ENCODE results near the gene PLAGL1. TPM values are rescaled to one million over a fixed set of nuclear protein-coding genes. Genes with fewer than 3 reads are reported as not detected.
A peak's percentile ranks its signal among the peaks of the same experiment; 100 is the strongest.

Gene PLAGL1
- total and polyA plus RNA-seq, 2 donors (not counting 1 experiment from before 2014, with no cell fraction given): 23.6 to 36.0 TPM

DNA sequence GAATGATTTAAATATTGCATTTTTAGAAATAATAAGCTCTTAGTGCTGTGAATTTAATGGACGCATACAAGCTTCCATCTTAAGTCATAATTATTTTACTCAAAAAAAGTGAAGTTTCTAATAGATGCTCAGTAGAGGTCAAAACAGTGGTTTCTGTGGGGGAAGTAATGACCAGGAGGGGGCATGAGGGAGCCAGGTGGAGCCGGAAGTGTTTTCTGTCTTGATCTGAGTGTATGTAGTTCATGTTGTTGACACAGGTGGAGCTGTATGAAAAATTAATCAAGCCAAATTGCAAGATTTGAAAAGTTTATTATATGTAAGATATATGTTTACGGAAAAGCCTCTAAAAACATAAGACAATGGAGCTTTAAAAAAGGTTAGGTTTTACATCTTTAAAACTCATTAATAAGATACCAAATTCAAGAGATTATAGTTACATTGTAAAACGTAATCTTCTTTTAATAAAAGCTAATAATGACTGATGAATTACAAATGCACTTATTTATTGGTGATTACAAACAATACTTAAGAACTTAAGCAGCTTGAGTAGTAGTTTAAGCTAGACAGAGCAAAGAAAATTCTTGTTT, 68.0 kb downstream of the PLAGL1 start:
- no peak overlapping the region for H3K27ac ChIP-seq (ENCODE audit: low read length in 2 of 2)
- no peaks in the 10 kb centered on the region for H3K36me3 ChIP-seq (replicated peaks in 1 of 2; ENCODE audit: control extremely low read depth in 1 of 2, control insufficient read depth in 1 of 2, extremely low read depth in 1 of 2, insufficient read depth in 2 of 2, low read length in 1 of 2)
- peak; percentile 74 for DNase-seq
- peak; percentile 98 for ATAC-seq (ENCODE audit: low read depth)
- peaks cover 0 to 6% (median 0%) of the 10 kb centered on the region in 3 donors for H3K9me3 ChIP-seq (ENCODE audit: control extremely low read depth in 1 of 3, control insufficient read depth in 2 of 3, insufficient read depth in 1 of 3, low read length in 2 of 3)
- no peak overlapping the region for H3K4me3 ChIP-seq (ENCODE audit: control extremely low read depth in 1 of 5, extremely low read depth in 1 of 5, insufficient read depth in 1 of 5, low read depth in 2 of 5, low read length in 4 of 5)
- Mint-ChIP-seq H3K27ac (no peak overlapping the region), H3K27me3 (no peaks in the 10 kb centered on the region), H3K4me3 (no peak overlapping the region), H3K4me1 (peaks cover 3% of the 10 kb centered on the region), H3K9me3 (ENCODE audit: insufficient read depth) (no peaks in the 10 kb centered on the region)
- WGBS (ENCODE audit: insufficient coverage): 0% methylated on average over 1 of the region's 4 CpGs
- no peaks in the 10 kb centered on the region for H3K4me1 ChIP-seq (ENCODE audit: control insufficient read depth in 2 of 2, insufficient read depth in 2 of 2, low read length in 2 of 2)
- ChIA-PET POLR2A (interaction anchor here (0.6 kb wide), 1 partner anchor 132 kb away, joined by 12 read pairs; no protein-coding TSS in a partner anchor), CTCF (interaction anchor here (0.8 to 9.2 kb wide), 29 partner anchors 9 to 542 kb away, joined by 3 to 108 read pairs (median 5); partner anchors contain the start of genes LTV1 and SF3B5)
- H3K9ac ChIP-seq (ENCODE audit: low read length): no peak overlapping the region
- no peaks in the 10 kb centered on the region for H3K79me2 ChIP-seq (ENCODE audit: control insufficient read depth, insufficient read depth, low read length)
- no peak overlapping the region for H2AFZ ChIP-seq (ENCODE audit: insufficient read depth, low read depth, low read length, poor library complexity, severe bottlenecking)
- TF ChIP-seq, protein P1, sequence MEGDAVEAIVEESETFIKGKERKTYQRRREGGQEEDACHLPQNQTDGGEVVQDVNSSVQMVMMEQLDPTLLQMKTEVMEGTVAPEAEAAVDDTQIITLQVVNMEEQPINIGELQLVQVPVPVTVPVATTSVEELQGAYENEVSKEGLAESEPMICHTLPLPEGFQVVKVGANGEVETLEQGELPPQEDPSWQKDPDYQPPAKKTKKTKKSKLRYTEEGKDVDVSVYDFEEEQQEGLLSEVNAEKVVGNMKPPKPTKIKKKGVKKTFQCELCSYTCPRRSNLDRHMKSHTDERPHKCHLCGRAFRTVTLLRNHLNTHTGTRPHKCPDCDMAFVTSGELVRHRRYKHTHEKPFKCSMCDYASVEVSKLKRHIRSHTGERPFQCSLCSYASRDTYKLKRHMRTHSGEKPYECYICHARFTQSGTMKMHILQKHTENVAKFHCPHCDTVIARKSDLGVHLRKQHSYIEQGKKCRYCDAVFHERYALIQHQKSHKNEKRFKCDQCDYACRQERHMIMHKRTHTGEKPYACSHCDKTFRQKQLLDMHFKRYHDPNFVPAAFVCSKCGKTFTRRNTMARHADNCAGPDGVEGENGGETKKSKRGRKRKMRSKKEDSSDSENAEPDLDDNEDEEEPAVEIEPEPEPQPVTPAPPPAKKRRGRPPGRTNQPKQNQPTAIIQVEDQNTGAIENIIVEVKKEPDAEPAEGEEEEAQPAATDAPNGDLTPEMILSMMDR (IDR thresholded peaks at IDR 0.05): peak; percentile 92
- no peak for TF ChIP-seq EZH2 (IDR thresholded peaks at IDR 0.05; ENCODE audit: borderline replicate concordance, insufficient read depth, low read depth, low read length, poor library complexity, severe bottlenecking)
- intact Hi-C loops (cut with micrococcal nuclease): loop anchor here (1.0 to 5.0 kb wide), 5 partner anchors 73 to 543 kb away; partner anchors contain the start of gene LTV1
- H4K20me1 ChIP-seq (ENCODE audit: control insufficient read depth, insufficient read depth, low read length, poor library complexity, severe bottlenecking): no peaks in the 10 kb centered on the region
- H3K27me3 ChIP-seq (replicated peaks in 1 of 4; ENCODE audit: control extremely low read depth in 1 of 4, control insufficient read depth in 3 of 4, insufficient read depth in 4 of 4, low read length in 3 of 4): no peaks in the 10 kb centered on the region
- no peak overlapping the region for H3K4me2 ChIP-seq (replicated peaks; ENCODE audit: low read depth, low read length, poor library complexity, severe bottlenecking)

DNA sequence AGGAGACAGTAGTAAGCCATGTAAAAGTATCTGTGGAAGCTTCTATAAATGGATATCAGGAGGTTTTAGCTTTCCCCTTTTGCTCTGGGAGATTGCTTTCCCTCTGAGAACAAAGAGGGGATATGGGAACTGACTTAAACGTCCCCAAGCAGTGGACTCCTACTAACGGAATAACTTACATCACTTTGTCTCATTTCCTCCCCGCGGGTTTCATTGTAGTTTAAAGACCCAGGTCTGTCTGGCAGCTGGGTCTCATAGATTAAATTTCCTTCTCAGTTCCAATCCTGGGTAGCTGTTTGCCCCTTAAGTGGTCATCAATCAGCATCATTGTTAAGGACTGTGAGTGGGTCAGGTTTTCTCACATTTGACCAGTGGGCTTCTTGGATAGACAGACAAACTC, 68.7 kb downstream of the PLAGL1 start:
- no peaks in the 10 kb centered on the region for H3K36me3 ChIP-seq (replicated peaks in 1 of 2; ENCODE audit: control extremely low read depth in 1 of 2, control insufficient read depth in 1 of 2, extremely low read depth in 1 of 2, insufficient read depth in 2 of 2, low read length in 1 of 2)
- DNase-seq (no peak), ATAC-seq (ENCODE audit: low read depth) (no peak)
- Mint-ChIP-seq H3K9me3 (ENCODE audit: insufficient read depth) (no peaks in the 10 kb centered on the region), H3K27me3 (no peaks in the 10 kb centered on the region), H3K27ac (no peak overlapping the region), H3K4me1 (peaks cover 3% of the 10 kb centered on the region), H3K4me3 (no peak overlapping the region)
- intact Hi-C loops (cut with micrococcal nuclease): no loop called here
- H3K4me3 ChIP-seq (ENCODE audit: control extremely low read depth in 1 of 5, extremely low read depth in 1 of 5, insufficient read depth in 1 of 5, low read depth in 2 of 5, low read length in 4 of 5): no peak overlapping the region
- H3K9me3 ChIP-seq (ENCODE audit: control extremely low read depth in 1 of 3, control insufficient read depth in 2 of 3, insufficient read depth in 1 of 3, low read length in 2 of 3): peaks cover 0 to 8% (median 0%) of the 10 kb centered on the region in 3 donors
- CTCF ChIA-PET: interaction anchor here (0.6 to 9.2 kb wide), 23 partner anchors 8 to 401 kb away, joined by 3 to 108 read pairs (median 5); partner anchors contain the start of gene SF3B5
- H3K4me2 ChIP-seq (replicated peaks; ENCODE audit: low read depth, low read length, poor library complexity, severe bottlenecking): no peak overlapping the region
- H3K4me1 ChIP-seq (ENCODE audit: control insufficient read depth in 2 of 2, insufficient read depth in 2 of 2, low read length in 2 of 2): no peaks in the 10 kb centered on the region
- no peaks in the 10 kb centered on the region for H4K20me1 ChIP-seq (ENCODE audit: control insufficient read depth, insufficient read depth, low read length, poor library complexity, severe bottlenecking)
- H3K9ac ChIP-seq (ENCODE audit: low read length): no peak overlapping the region
- 31% methylated on average over 4 of the region's 4 CpGs for WGBS (ENCODE audit: insufficient coverage)
- POLR2A ChIA-PET: interaction anchor here (0.6 kb wide), 1 partner anchor 133 kb away, joined by 12 read pairs; no protein-coding TSS in a partner anchor
- TF ChIP-seq EZH2 (IDR thresholded peaks at IDR 0.05; ENCODE audit: borderline replicate concordance, insufficient read depth, low read depth, low read length, poor library complexity, severe bottlenecking): no peak
- TF ChIP-seq, protein P1 (IDR thresholded peaks at IDR 0.05): no peak
- H2AFZ ChIP-seq (ENCODE audit: insufficient read depth, low read depth, low read length, poor library complexity, severe bottlenecking): no peak overlapping the region
- H3K27me3 ChIP-seq (replicated peaks in 1 of 4; ENCODE audit: control extremely low read depth in 1 of 4, control insufficient read depth in 3 of 4, insufficient read depth in 4 of 4, low read length in 3 of 4): no peaks in the 10 kb centered on the region
- H3K27ac ChIP-seq (ENCODE audit: low read length in 2 of 2): no peak overlapping the region
- H3K79me2 ChIP-seq (ENCODE audit: control insufficient read depth, insufficient read depth, low read length): no peaks in the 10 kb centered on the region
